Measurements from ENCODE around the gene SIGLEC12.

SIGLEC12 gene

GRCh38 chr19:51509823-51510660, 8.4 kb upstream of the SIGLEC12 start:
- Histone ChIP-seq H3K9me3 (ENCODE audit: control extremely low read depth in 1 of 5, control insufficient read depth in 4 of 5, insufficient read depth in 2 of 5, low read depth in 1 of 5, low read length in 4 of 5) (peaks cover 0 to 2% (median 0%) of the 10 kb centered on the region in 5 experiments), H3K36me3 (ENCODE audit: control insufficient read depth in 4 of 4, insufficient read depth in 4 of 4, low read length in 3 of 4) (no peaks in the 10 kb centered on the region), H3K4me1 (ENCODE audit: control extremely low read depth in 1 of 4, control insufficient read depth in 4 of 4, insufficient read depth in 4 of 4, low read length in 3 of 4) (peaks cover 1 to 16% (median 7%) of the 10 kb centered on the region in 4 experiments), H3K27ac (ENCODE audit: insufficient read depth in 1 of 2, low read depth in 1 of 2, low read length in 2 of 2, poor library complexity in 1 of 2, severe bottlenecking in 2 of 2) (no peak overlapping the region), H3K4me3 (ENCODE audit: control insufficient read depth in 1 of 7, extremely low read depth in 1 of 7, insufficient read depth in 4 of 7, low read depth in 2 of 7, low read length in 6 of 7) (no peak overlapping the region), H3K27me3 (replicated peaks in 2 of 5; ENCODE audit: control insufficient read depth in 4 of 5, insufficient read depth in 5 of 5, low read length in 4 of 5) (peaks cover 0 to 12% (median 3%) of the 10 kb centered on the region in 5 experiments)
- WGBS (ENCODE audit: insufficient coverage), result 92% methylated on average over 3 of the region's 7 CpGs
- ChIA-PET CTCF (interaction anchor here (0.8 to 2.6 kb wide), 6 partner anchors 12 to 147 kb away, joined by 3 to 7 read pairs (median 3); no protein-coding TSS in a partner anchor), POLR2A (interaction anchor here (0.6 to 0.7 kb wide), 2 partner anchors 49 to 388 kb away, joined by 4 read pairs; no protein-coding TSS in a partner anchor)
- DNase-seq, result no peak

- peak; percentile 70 to 93 (median 90) for DNase-seq
- Histone ChIP-seq H3K4me3 (ENCODE audit: control insufficient read depth in 1 of 7, extremely low read depth in 1 of 7, insufficient read depth in 4 of 7, low read depth in 2 of 7, low read length in 6 of 7) (no peak overlapping the region), H3K27me3 (replicated peaks in 2 of 5; ENCODE audit: control insufficient read depth in 4 of 5, insufficient read depth in 5 of 5, low read length in 4 of 5) (peaks cover 0 to 6% (median 3%) of the 10 kb centered on the region in 5 experiments), H3K27ac (ENCODE audit: insufficient read depth in 1 of 2, low read depth in 1 of 2, low read length in 2 of 2, poor library complexity in 1 of 2, severe bottlenecking in 2 of 2) (peak overlapping the region in 1 of 2 experiments; percentile 64), H3K9me3 (ENCODE audit: control extremely low read depth in 1 of 5, control insufficient read depth in 4 of 5, insufficient read depth in 2 of 5, low read depth in 1 of 5, low read length in 4 of 5) (peaks cover 0 to 11% (median 2%) of the 10 kb centered on the region in 5 experiments), H3K36me3 (ENCODE audit: control insufficient read depth in 4 of 4, insufficient read depth in 4 of 4, low read length in 3 of 4) (no peaks in the 10 kb centered on the region), H3K4me1 (ENCODE audit: control extremely low read depth in 1 of 4, control insufficient read depth in 4 of 4, insufficient read depth in 4 of 4, low read length in 3 of 4) (peaks cover 1 to 24% (median 16%) of the 10 kb centered on the region in 4 experiments)
- WGBS (ENCODE audit: insufficient coverage), result 29% methylated on average over 1 of the region's 3 CpGs
- CTCF ChIA-PET, result interaction anchor here (1.2 to 7.9 kb wide), 3 partner anchors 8 to 149 kb away, joined by 3 to 45 read pairs (median 7); no protein-coding TSS in a partner anchor
- POLR2A ChIA-PET, result interaction anchor here (0.5 to 0.7 kb wide), 2 partner anchors 22 to 27 kb away, joined by 3 to 4 read pairs; no protein-coding TSS in a partner anchor
Observed at GRCh38 chr19:51508059-51508733, 6.6 kb upstream of the SIGLEC12 start.

- 81% methylated on average over 4 of the region's 6 CpGs for WGBS (ENCODE audit: insufficient coverage)
- Histone ChIP-seq H3K4me1 (ENCODE audit: control extremely low read depth in 1 of 4, control insufficient read depth in 4 of 4, insufficient read depth in 4 of 4, low read length in 3 of 4) (peaks cover 1 to 27% (median 21%) of the 10 kb centered on the region in 4 experiments), H3K4me3 (ENCODE audit: control insufficient read depth in 1 of 7, extremely low read depth in 1 of 7, insufficient read depth in 4 of 7, low read depth in 2 of 7, low read length in 6 of 7) (no peak overlapping the region), H3K27me3 (replicated peaks in 2 of 5; ENCODE audit: control insufficient read depth in 4 of 5, insufficient read depth in 5 of 5, low read length in 4 of 5) (peaks cover 0 to 3% (median 2%) of the 10 kb centered on the region in 5 experiments), H3K27ac (ENCODE audit: insufficient read depth in 1 of 2, low read depth in 1 of 2, low read length in 2 of 2, poor library complexity in 1 of 2, severe bottlenecking in 2 of 2) (peak overlapping the region in 1 of 2 experiments; percentile 62), H3K36me3 (ENCODE audit: control insufficient read depth in 4 of 4, insufficient read depth in 4 of 4, low read length in 3 of 4) (no peaks in the 10 kb centered on the region), H3K9me3 (ENCODE audit: control extremely low read depth in 1 of 5, control insufficient read depth in 4 of 5, insufficient read depth in 2 of 5, low read depth in 1 of 5, low read length in 4 of 5) (peaks cover 0 to 11% (median 2%) of the 10 kb centered on the region in 5 experiments)
- CTCF ChIA-PET, result interaction anchor here (0.9 to 7.9 kb wide), 6 partner anchors 9 to 149 kb away, joined by 3 to 45 read pairs (median 4); no protein-coding TSS in a partner anchor
- POLR2A ChIA-PET, result interaction anchor here (0.5 to 0.7 kb wide), 2 partner anchors 21 to 26 kb away, joined by 3 to 4 read pairs; no protein-coding TSS in a partner anchor
- DNase-seq, result no peak
Observed at GRCh38 chr19:51507640-51508058, 6.0 kb upstream of the SIGLEC12 start.

- CTCF ChIA-PET, result interaction anchor here (0.9 to 7.9 kb wide), 7 partner anchors 9 to 150 kb away, joined by 3 to 45 read pairs (median 5); no protein-coding TSS in a partner anchor
- H3K27ac ChIP-seq (ENCODE audit: insufficient read depth in 1 of 2, low read depth in 1 of 2, low read length in 2 of 2, poor library complexity in 1 of 2, severe bottlenecking in 2 of 2), result peak overlapping the region in 1 of 2 experiments; percentile 62
- POLR2A ChIA-PET, result no interaction called here
Observed at GRCh38 chr19:51507192-51507591, 5.6 kb upstream of the SIGLEC12 start.

GRCh38 chr19:51505904-51506303, 4.3 kb upstream of the SIGLEC12 start:
- H3K36me3 ChIP-seq (ENCODE audit: control insufficient read depth in 4 of 4, insufficient read depth in 4 of 4, low read length in 3 of 4), result no peaks in the 10 kb centered on the region
- ChIA-PET CTCF (interaction anchor here (0.6 to 7.9 kb wide), 4 partner anchors 10 to 155 kb away, joined by 3 to 45 read pairs (median 6); no protein-coding TSS in a partner anchor), POLR2A (no interaction called here)
- peaks cover 0 to 3% (median 0%) of the 10 kb centered on the region in 5 experiments for H3K27me3 ChIP-seq (replicated peaks in 2 of 5; ENCODE audit: control insufficient read depth in 4 of 5, insufficient read depth in 5 of 5, low read length in 4 of 5)
- H3K27ac ChIP-seq (ENCODE audit: insufficient read depth in 1 of 2, low read depth in 1 of 2, low read length in 2 of 2, poor library complexity in 1 of 2, severe bottlenecking in 2 of 2), result no peak overlapping the region
- H3K4me3 ChIP-seq (ENCODE audit: control insufficient read depth in 1 of 7, extremely low read depth in 1 of 7, insufficient read depth in 4 of 7, low read depth in 2 of 7, low read length in 6 of 7), result no peak overlapping the region
- DNase-seq, result no peak
- H3K9me3 ChIP-seq (ENCODE audit: control extremely low read depth in 1 of 5, control insufficient read depth in 4 of 5, insufficient read depth in 2 of 5, low read depth in 1 of 5, low read length in 4 of 5), result peaks cover 0 to 11% (median 2%) of the 10 kb centered on the region in 5 experiments
- H3K4me1 ChIP-seq (ENCODE audit: control extremely low read depth in 1 of 4, control insufficient read depth in 4 of 4, insufficient read depth in 4 of 4, low read length in 3 of 4), result peaks cover 1 to 45% (median 39%) of the 10 kb centered on the region in 4 experiments
- WGBS (ENCODE audit: insufficient coverage), result 89% methylated on average over 3 of the region's 3 CpGs

More at GRCh38 chr19:51507192-51507591, 5.6 kb upstream of the SIGLEC12 start:
- Histone ChIP-seq H3K36me3 (ENCODE audit: control insufficient read depth in 4 of 4, insufficient read depth in 4 of 4, low read length in 3 of 4) (no peaks in the 10 kb centered on the region), H3K4me3 (ENCODE audit: control insufficient read depth in 1 of 7, extremely low read depth in 1 of 7, insufficient read depth in 4 of 7, low read depth in 2 of 7, low read length in 6 of 7) (no peak overlapping the region), H3K27me3 (replicated peaks in 2 of 5; ENCODE audit: control insufficient read depth in 4 of 5, insufficient read depth in 5 of 5, low read length in 4 of 5) (peaks cover 0 to 3% (median 0%) of the 10 kb centered on the region in 5 experiments), H3K4me1 (ENCODE audit: control extremely low read depth in 1 of 4, control insufficient read depth in 4 of 4, insufficient read depth in 4 of 4, low read length in 3 of 4) (peaks cover 1 to 32% (median 26%) of the 10 kb centered on the region in 4 experiments), H3K9me3 (ENCODE audit: control extremely low read depth in 1 of 5, control insufficient read depth in 4 of 5, insufficient read depth in 2 of 5, low read depth in 1 of 5, low read length in 4 of 5) (peaks cover 0 to 11% (median 2%) of the 10 kb centered on the region in 5 experiments)
- WGBS (ENCODE audit: insufficient coverage), result 95% methylated on average over 2 of the region's 3 CpGs
- DNase-seq, result no peak

GRCh38 chr19:51503896-51504295, 2.3 kb upstream of the SIGLEC12 start:
- no CpG with 5 or more reads among the region's 3 CpGs for WGBS (ENCODE audit: insufficient coverage)
- ChIA-PET CTCF (interaction anchor here (1.1 to 7.9 kb wide), 5 partner anchors 12 to 134 kb away, joined by 3 to 45 read pairs (median 3); no protein-coding TSS in a partner anchor), POLR2A (interaction anchor here (0.6 kb wide), 1 partner anchor 1226 kb away, joined by 4 read pairs; no protein-coding TSS in a partner anchor)
- no peaks in the 10 kb centered on the region for H3K36me3 ChIP-seq (ENCODE audit: control insufficient read depth in 4 of 4, insufficient read depth in 4 of 4, low read length in 3 of 4)
- peaks cover 0 to 11% (median 2%) of the 10 kb centered on the region in 5 experiments for H3K9me3 ChIP-seq (ENCODE audit: control extremely low read depth in 1 of 5, control insufficient read depth in 4 of 5, insufficient read depth in 2 of 5, low read depth in 1 of 5, low read length in 4 of 5)
- no peak for DNase-seq
- H3K4me1 ChIP-seq (ENCODE audit: control extremely low read depth in 1 of 4, control insufficient read depth in 4 of 4, insufficient read depth in 4 of 4, low read length in 3 of 4), result peaks cover 1 to 49% (median 43%) of the 10 kb centered on the region in 4 experiments
- no peaks in the 10 kb centered on the region for H3K27me3 ChIP-seq (replicated peaks in 2 of 5; ENCODE audit: control insufficient read depth in 4 of 5, insufficient read depth in 5 of 5, low read length in 4 of 5)
- H3K27ac ChIP-seq (ENCODE audit: insufficient read depth in 1 of 2, low read depth in 1 of 2, low read length in 2 of 2, poor library complexity in 1 of 2, severe bottlenecking in 2 of 2), result no peak overlapping the region
- no peak overlapping the region for H3K4me3 ChIP-seq (ENCODE audit: control insufficient read depth in 1 of 7, extremely low read depth in 1 of 7, insufficient read depth in 4 of 7, low read depth in 2 of 7, low read length in 6 of 7)

Data from common myeloid progenitor, CD34-positive (primary cell).